ENCODE data around the gene SMCHD1. TPM values are rescaled to one million over a fixed set of nuclear protein-coding genes. Genes with fewer than 3 reads are reported as not detected.

Gene SMCHD1
- total RNA-seq, 1 experiment from 2014 or later: 48.6 TPM

- intact Hi-C loops (cut with micrococcal nuclease): loop anchor here (5.0 kb wide), 1 partner anchor 83 kb away; the partner anchor contains the start of genes METTL4 and NDC80
- Histone ChIP-seq H3K4me3 (replicated peaks in 1 of 2; ENCODE audit: low read depth in 1 of 2, low read length in 2 of 2) (peak overlapping the region; percentile 89 to 93), H3K36me3 (ENCODE audit: control insufficient read depth in 1 of 2, insufficient read depth in 2 of 2, low read length in 2 of 2) (no peaks in the 10 kb centered on the region), H2AFZ (ENCODE audit: low read depth, low read length, poor library complexity, severe bottlenecking) (no peak overlapping the region), H4K20me1 (ENCODE audit: insufficient read depth) (peaks cover 17% of the 10 kb centered on the region; the same call in 1 of the 2 replicates), H3K9me3 (ENCODE audit: control insufficient read depth in 1 of 2, insufficient read depth in 1 of 2, low read depth in 1 of 2, low read length in 2 of 2) (no peaks in the 10 kb centered on the region), H3K4me1 (ENCODE audit: control insufficient read depth in 1 of 2, insufficient read depth in 2 of 2, low read length in 2 of 2) (peaks cover 30 to 43% of the 10 kb centered on the region in 2 experiments), H3K9me2 (ENCODE audit: insufficient read depth) (no peaks in the 10 kb centered on the region), H3K4me2 (ENCODE audit: low read length) (peak overlapping the region; percentile 83), H3K27me3 (ENCODE audit: insufficient read depth, low read length) (no peaks in the 10 kb centered on the region), H3K79me2 (ENCODE audit: insufficient read depth, low read length) (peaks cover 41% of the 10 kb centered on the region), H3K27ac (ENCODE audit: low read depth, low read length) (peak overlapping the region; percentile 93), H3K9ac (ENCODE audit: low read length) (peak overlapping the region; percentile 90)
- ChIA-PET CTCF (no interaction called here), POLR2A (interaction anchor here (1.1 kb wide), 1 partner anchor 48 kb away, joined by 4 read pairs; no protein-coding TSS in a partner anchor), RAD21 (ENCODE audit: low non-redundant PET in 1 of 2, low total read pairs in 2 of 2, uncharacterized antibody in 2 of 2, unreplicated experiment in 2 of 2) (no interaction called here)
- DNase-seq (ENCODE audit: low read depth, low spot score): no peak
- no peak for TF ChIP-seq RAD21 (IDR thresholded peaks at IDR 0.05; ENCODE audit: low read depth)
- TF ChIP-seq, protein P1, sequence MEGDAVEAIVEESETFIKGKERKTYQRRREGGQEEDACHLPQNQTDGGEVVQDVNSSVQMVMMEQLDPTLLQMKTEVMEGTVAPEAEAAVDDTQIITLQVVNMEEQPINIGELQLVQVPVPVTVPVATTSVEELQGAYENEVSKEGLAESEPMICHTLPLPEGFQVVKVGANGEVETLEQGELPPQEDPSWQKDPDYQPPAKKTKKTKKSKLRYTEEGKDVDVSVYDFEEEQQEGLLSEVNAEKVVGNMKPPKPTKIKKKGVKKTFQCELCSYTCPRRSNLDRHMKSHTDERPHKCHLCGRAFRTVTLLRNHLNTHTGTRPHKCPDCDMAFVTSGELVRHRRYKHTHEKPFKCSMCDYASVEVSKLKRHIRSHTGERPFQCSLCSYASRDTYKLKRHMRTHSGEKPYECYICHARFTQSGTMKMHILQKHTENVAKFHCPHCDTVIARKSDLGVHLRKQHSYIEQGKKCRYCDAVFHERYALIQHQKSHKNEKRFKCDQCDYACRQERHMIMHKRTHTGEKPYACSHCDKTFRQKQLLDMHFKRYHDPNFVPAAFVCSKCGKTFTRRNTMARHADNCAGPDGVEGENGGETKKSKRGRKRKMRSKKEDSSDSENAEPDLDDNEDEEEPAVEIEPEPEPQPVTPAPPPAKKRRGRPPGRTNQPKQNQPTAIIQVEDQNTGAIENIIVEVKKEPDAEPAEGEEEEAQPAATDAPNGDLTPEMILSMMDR (IDR thresholded peaks at IDR 0.05 in 2 of 3, conservative IDR thresholded peaks at IDR 0.05 in 1 of 3; ENCODE audit: borderline replicate concordance in 1 of 3, insufficient read depth in 1 of 3, low read depth in 2 of 3, low read length in 2 of 3): no peak
- TF ChIP-seq EZH2phosphoT487 (IDR thresholded peaks at IDR 0.05; ENCODE audit: borderline replicate concordance): no peak
- no peak for TF ChIP-seq TCF7L2 (IDR thresholded peaks at IDR 0.05; ENCODE audit: borderline replicate concordance, extremely low read depth, insufficient read depth, insufficient read length)
- TF ChIP-seq ATF3 (IDR thresholded peaks at IDR 0.05): no peak
- no peak for TF ChIP-seq ELF1 (IDR thresholded peaks at IDR 0.05; ENCODE audit: borderline replicate concordance, low read depth)
- no TSS peak for BruUV-seq (replicated peaks)
- ATAC-seq: no peak
Measured at GRCh38 chr18:2654928-2655177, 673 bp upstream of the SMCHD1 start.

GRCh38 chr18:2655954-2656236 is 369 bp downstream of the SMCHD1 start:
- H3K4me2 ChIP-seq (ENCODE audit: low read length): peak overlapping the region; percentile 83
- POLR2A ChIA-PET: interaction anchor here (1.0 to 1.1 kb wide), 2 partner anchors 13 to 49 kb away, joined by 3 to 4 read pairs; no protein-coding TSS in a partner anchor
- CTCF ChIA-PET: no interaction called here
- no peaks in the 10 kb centered on the region for H3K9me2 ChIP-seq (ENCODE audit: insufficient read depth)
- H3K4me1 ChIP-seq (ENCODE audit: control insufficient read depth in 1 of 2, insufficient read depth in 2 of 2, low read length in 2 of 2): peaks cover 30 to 42% of the 10 kb centered on the region in 2 experiments
- RAD21 ChIA-PET (ENCODE audit: low non-redundant PET in 1 of 2, low total read pairs in 2 of 2, uncharacterized antibody in 2 of 2, unreplicated experiment in 2 of 2): no interaction called here
- H3K9ac ChIP-seq (ENCODE audit: low read length): peak overlapping the region; percentile 90
- H3K79me2 ChIP-seq (ENCODE audit: insufficient read depth, low read length): peaks cover 52% of the 10 kb centered on the region
- BruUV-seq (replicated peaks): no TSS peak
- intact Hi-C loops (cut with micrococcal nuclease): loop anchor here (5.0 kb wide), 1 partner anchor 84 kb away; the partner anchor contains the start of genes METTL4 and NDC80
- DNase-seq (ENCODE audit: low read depth, low spot score) (peak; percentile 13), ATAC-seq (peak; percentile 46)
- H3K27ac ChIP-seq (ENCODE audit: low read depth, low read length): peak overlapping the region; percentile 93
- H3K27me3 ChIP-seq (ENCODE audit: insufficient read depth, low read length): no peaks in the 10 kb centered on the region
- H3K9me3 ChIP-seq (ENCODE audit: control insufficient read depth in 1 of 2, insufficient read depth in 1 of 2, low read depth in 1 of 2, low read length in 2 of 2): no peaks in the 10 kb centered on the region
- H3K4me3 ChIP-seq (replicated peaks in 1 of 2; ENCODE audit: low read depth in 1 of 2, low read length in 2 of 2): peak overlapping the region; percentile 89 to 93
- peaks cover 17% of the 10 kb centered on the region; the same call in 1 of the 2 replicates for H4K20me1 ChIP-seq (ENCODE audit: insufficient read depth)
- TF ChIP-seq ZFX (IDR thresholded peaks at IDR 0.05) (peak; percentile 95), FOSL1 (IDR thresholded peaks at IDR 0.05; ENCODE audit: low read depth) (no peak)
- no peaks in the 10 kb centered on the region for H3K36me3 ChIP-seq (ENCODE audit: control insufficient read depth in 1 of 2, insufficient read depth in 2 of 2, low read length in 2 of 2)
- no peak overlapping the region for H2AFZ ChIP-seq (ENCODE audit: low read depth, low read length, poor library complexity, severe bottlenecking)
